ENCODE results near the gene C4orf50.
"Not testable (repeated sequence)": the region's sequence is repeated elsewhere in the genome, so short reads cannot be mapped to it uniquely, and the experiment has no call there.

C4orf50 gene

GRCh38 chr4:6012200-6012599 lies 6.0 kb downstream of the C4orf50 start:
- DNase-seq: no peak

GRCh38 chr4:6011686-6012085 lies 6.5 kb downstream of the C4orf50 start:
- no peak for DNase-seq

- no peak for DNase-seq
These were observed 7.0 kb downstream of the C4orf50 start for GRCh38 chr4:6011271-6011671.

- no peak for DNase-seq
These were observed 7.4 kb downstream of the C4orf50 start for GRCh38 chr4:6010789-6011188.

- DNase-seq: no peak
These were observed 8.8 kb downstream of the C4orf50 start for GRCh38 chr4:6009452-6009851.

GRCh38 chr4:6008766-6009385 lies 9.4 kb downstream of the C4orf50 start:
- no peak for DNase-seq

GRCh38 chr4:6008092-6008551 lies 10.1 kb downstream of the C4orf50 start:
- DNase-seq: no peak

GRCh38 chr4:6005175-6005574 lies 13.1 kb downstream of the C4orf50 start:
- DNase-seq: no peak

GRCh38 chr4:6003485-6003884 lies 14.7 kb downstream of the C4orf50 start:
- DNase-seq: not testable (repeated sequence)

- DNase-seq: no peak
These were observed 15.3 kb downstream of the C4orf50 start for GRCh38 chr4:6002926-6003325.

GRCh38 chr4:6002492-6002833 lies 15.8 kb downstream of the C4orf50 start:
- no peak for DNase-seq

GRCh38 chr4:6001680-6002491 lies 16.3 kb downstream of the C4orf50 start:
- DNase-seq: no peak

GRCh38 chr4:5999830-6000365 lies 18.3 kb downstream of the C4orf50 start:
- no peak for DNase-seq

GRCh38 chr4:5999356-5999755 lies 18.9 kb downstream of the C4orf50 start:
- DNase-seq: no peak

GRCh38 chr4:5998333-5998936 lies 19.8 kb downstream of the C4orf50 start:
- DNase-seq: peak; percentile 29

- no peak for DNase-seq
These were observed 21.6 kb downstream of the C4orf50 start for GRCh38 chr4:5996641-5997040.

- DNase-seq: no peak
These were observed 22.2 kb downstream of the C4orf50 start for GRCh38 chr4:5995901-5996623.

GRCh38 chr4:5993876-5994811 lies 24.1 kb downstream of the C4orf50 start:
- no peak for DNase-seq

- DNase-seq: not testable (repeated sequence)
These were observed 24.9 kb downstream of the C4orf50 start for GRCh38 chr4:5993346-5993745.

GRCh38 chr4:5992828-5993321 lies 25.4 kb downstream of the C4orf50 start:
- no peak for DNase-seq

GRCh38 chr4:5992171-5992827 lies 25.9 kb downstream of the C4orf50 start:
- no peak for DNase-seq
